Duodenal mucosa (tissue), 2 donors: ENCODE results near the gene TSPYL4.
"Not testable (repeated sequence)": the region's sequence is repeated elsewhere in the genome, so short reads cannot be mapped to it uniquely, and the experiment has no call there.

ENCODE experiments used
- H3K27ac ChIP-seq: one replicate; pipeline ENCODE4 v1.7.0; 2013; ENCODE audit warnings: low read depth, low read length
- H3K27me3 ChIP-seq, 2 donors: one replicate each; pipeline ENCODE4 v1.7.0; 2013; ENCODE audit warnings: low read length in 2 of 2, control low read depth in 1 of 2; ENCODE audit not compliant: insufficient read depth in 2 of 2, control insufficient read depth in 1 of 2
- H3K36me3 ChIP-seq, 2 donors: one replicate each; pipeline ENCODE4 v1.7.0; 2013; ENCODE audit warnings: low read length in 2 of 2, control low read depth in 1 of 2; ENCODE audit not compliant: insufficient read depth in 2 of 2, control insufficient read depth in 1 of 2
- H3K4me1 ChIP-seq, 2 donors: one replicate each; pipeline ENCODE4 v1.7.0; 2013; ENCODE audit warnings: low read length in 2 of 2, control low read depth in 1 of 2; ENCODE audit not compliant: insufficient read depth in 2 of 2, control insufficient read depth in 1 of 2
- H3K4me3 ChIP-seq, 2 donors: one replicate each; pipeline ENCODE4 v1.7.0; 2013; ENCODE audit warnings: low read length in 2 of 2, low read depth in 1 of 2
- H3K9ac ChIP-seq, 2 donors: one replicate each; pipeline ENCODE4 v1.7.0; 2013; ENCODE audit warnings: low read length in 2 of 2, low read depth in 1 of 2
- H3K9me3 ChIP-seq, 2 donors: one replicate each; pipeline ENCODE4 v1.7.0; 2013; ENCODE audit warnings: low read length in 2 of 2, control low read depth in 1 of 2; ENCODE audit not compliant: control insufficient read depth in 1 of 2

TSPYL4 gene

GRCh38 chr6:116286773-116287358, 33.0 kb upstream of the TSPYL4 start:
- no peaks in the 10 kb centered on the region for H3K27me3 ChIP-seq
- no peak overlapping the region for H3K4me3 ChIP-seq
- no peaks in the 10 kb centered on the region for H3K36me3 ChIP-seq
- H3K9me3 ChIP-seq: no peaks in the 10 kb centered on the region
- no peak overlapping the region for H3K9ac ChIP-seq
- H3K4me1 ChIP-seq: no peaks in the 10 kb centered on the region
- no peak overlapping the region for H3K27ac ChIP-seq

- not testable (repeated sequence) for H3K4me3 ChIP-seq, H3K9me3 ChIP-seq, H3K27ac ChIP-seq, H3K9ac ChIP-seq, H3K36me3 ChIP-seq, H3K27me3 ChIP-seq, H3K4me1 ChIP-seq
Measured at GRCh38 chr6:116284984-116285383, 31.1 kb upstream of the TSPYL4 start.

GRCh38 chr6:116283191-116283590, 29.3 kb upstream of the TSPYL4 start:
- Histone ChIP-seq H3K4me3 (no peak overlapping the region), H3K27ac (no peak overlapping the region), H3K4me1 (peaks cover 11 to 13% of the 10 kb centered on the region in 2 donors), H3K27me3 (no peaks in the 10 kb centered on the region), H3K9me3 (no peaks in the 10 kb centered on the region), H3K9ac (no peak overlapping the region), H3K36me3 (peaks cover 2 to 3% of the 10 kb centered on the region in 2 donors)

DNA sequence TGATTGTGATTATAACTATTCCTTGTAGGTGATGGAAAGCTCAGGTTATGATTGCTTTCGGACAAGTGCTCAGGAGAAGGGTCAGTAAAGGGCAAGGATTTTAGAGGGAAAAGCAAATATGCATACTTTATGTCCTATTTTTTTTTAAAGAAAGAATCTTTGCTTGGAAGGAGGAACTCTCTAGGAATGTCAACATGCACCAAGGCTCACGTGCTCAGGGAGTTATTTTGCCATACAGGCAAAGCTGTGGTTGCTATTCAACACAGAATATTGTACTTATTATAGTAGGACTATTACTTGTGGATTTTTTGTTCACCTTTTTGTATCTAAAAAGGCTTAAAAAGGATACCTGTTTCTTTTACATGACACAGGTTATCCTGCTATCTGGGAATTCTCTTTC, 28.8 kb upstream of the TSPYL4 start:
- no peaks in the 10 kb centered on the region for H3K9me3 ChIP-seq
- no peak overlapping the region for H3K9ac ChIP-seq
- no peaks in the 10 kb centered on the region for H3K27me3 ChIP-seq
- peaks cover 5 to 7% of the 10 kb centered on the region in 2 donors for H3K36me3 ChIP-seq
- no peak overlapping the region for H3K27ac ChIP-seq
- no peak overlapping the region for H3K4me3 ChIP-seq
- H3K4me1 ChIP-seq: peaks cover 16 to 18% of the 10 kb centered on the region in 2 donors

DNA sequence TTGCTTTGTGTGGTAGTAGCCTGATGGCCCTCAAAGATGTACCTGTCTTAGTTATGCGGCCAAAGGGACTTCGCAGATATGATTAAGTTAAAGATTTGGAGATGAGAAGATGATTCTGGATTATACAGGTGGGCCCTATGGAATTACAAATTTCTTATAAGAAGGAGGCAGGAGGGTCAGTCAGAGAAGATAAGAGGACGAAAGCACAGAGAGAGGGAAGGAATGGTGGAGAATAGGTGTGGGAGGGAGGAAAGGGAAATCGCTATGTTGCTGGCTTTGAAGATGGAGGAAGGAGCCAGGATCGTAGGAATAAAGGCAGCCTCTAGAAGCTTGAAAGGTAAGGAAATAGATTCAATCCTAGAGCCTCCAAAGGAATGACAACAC, 27.1 kb upstream of the TSPYL4 start:
- H3K4me1 ChIP-seq: peaks cover 26 to 31% of the 10 kb centered on the region in 2 donors
- H3K36me3 ChIP-seq: peaks cover 5 to 7% of the 10 kb centered on the region in 2 donors
- H3K27ac ChIP-seq: no peak overlapping the region

DNA sequence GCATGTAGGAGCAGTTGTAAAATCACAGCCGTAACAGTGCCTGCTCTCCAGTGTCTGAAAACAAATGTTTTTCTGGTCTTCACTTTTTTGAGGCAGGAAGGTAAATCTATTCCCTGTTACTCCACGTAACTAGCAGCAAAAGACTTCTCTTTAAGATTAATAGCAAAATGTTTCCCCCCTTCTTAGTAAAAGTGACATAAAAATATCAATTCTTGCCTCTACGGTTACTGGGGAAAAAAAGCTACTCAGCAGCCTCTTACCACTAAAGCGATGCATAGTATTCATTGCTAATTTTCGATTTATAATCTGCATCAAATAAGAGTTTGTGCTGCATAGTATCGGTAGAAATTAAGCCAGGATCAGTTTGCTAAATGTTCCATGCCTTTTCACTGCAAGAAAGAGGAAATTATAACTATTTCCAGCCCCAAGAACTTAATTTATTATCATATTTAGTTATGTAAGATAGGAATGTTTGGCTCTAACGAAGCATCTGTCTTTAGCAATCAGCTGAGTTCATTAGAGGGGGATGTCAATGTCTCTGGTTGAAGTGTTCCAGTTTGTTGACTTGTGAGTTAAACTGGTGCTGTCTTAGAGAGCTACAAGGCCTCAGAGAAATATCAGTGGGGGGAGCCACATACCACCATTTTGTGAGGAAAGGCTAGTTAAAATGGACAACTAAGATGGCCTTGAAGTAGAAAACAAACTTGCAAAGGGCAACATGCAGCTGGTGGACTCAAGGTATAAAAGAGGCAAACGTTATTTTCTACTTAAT, 26.5 kb upstream of the TSPYL4 start:
- Histone ChIP-seq H3K36me3 (peaks cover 5 to 7% of the 10 kb centered on the region in 2 donors), H3K4me1 (peaks cover 30 to 37% of the 10 kb centered on the region in 2 donors), H3K27ac (peak overlapping the region; percentile 87), H3K9me3 (no peaks in the 10 kb centered on the region), H3K4me3 (peak overlapping the region; percentile 87 to 97), H3K9ac (peak overlapping the region; percentile 91), H3K27me3 (no peaks in the 10 kb centered on the region)

More for the DNA sequence above, 27.1 kb upstream of the TSPYL4 start:
- Histone ChIP-seq H3K9me3 (no peaks in the 10 kb centered on the region), H3K9ac (peak overlapping the region in 1 of 2 donors; percentile 91), H3K27me3 (no peaks in the 10 kb centered on the region), H3K4me3 (peak overlapping the region; percentile 87 to 97)

- H3K4me3 ChIP-seq: peak within 1 kb of the TSS; percentile 87 to 97
- H3K4me1 ChIP-seq: peaks cover 30 to 38% of the 10 kb centered on the region in 2 donors
- H3K27ac ChIP-seq: peak within 1 kb of the TSS; percentile 99
- H3K9me3 ChIP-seq: no peaks in the 10 kb centered on the region
- no peaks in the 10 kb centered on the region for H3K27me3 ChIP-seq
- H3K36me3 ChIP-seq: peaks cover 5 to 8% of the 10 kb centered on the region in 2 donors
- H3K9ac ChIP-seq: peak within 1 kb of the TSS; percentile 91 to 99
Measured at GRCh38 chr6:116279232-116280160, 25.6 kb upstream of the TSPYL4 start, which contains the start of gene TSPYL1. Gene TSPYL1 (minus strand): TSS chr6:116279930. CDS start chr6:116279830, 100 bp downstream.

- Histone ChIP-seq H3K27me3 (no peaks in the 10 kb centered on the region), H3K4me1 (peaks cover 30 to 38% of the 10 kb centered on the region in 2 donors), H3K27ac (peak overlapping the region; percentile 99), H3K4me3 (peak overlapping the region; percentile 87 to 97), H3K9me3 (no peaks in the 10 kb centered on the region), H3K9ac (peak overlapping the region; percentile 91 to 99), H3K36me3 (peaks cover 5 to 10% of the 10 kb centered on the region in 2 donors)
Measured at GRCh38 chr6:116278854-116279231, 25.0 kb upstream of the TSPYL4 start.

DNA sequence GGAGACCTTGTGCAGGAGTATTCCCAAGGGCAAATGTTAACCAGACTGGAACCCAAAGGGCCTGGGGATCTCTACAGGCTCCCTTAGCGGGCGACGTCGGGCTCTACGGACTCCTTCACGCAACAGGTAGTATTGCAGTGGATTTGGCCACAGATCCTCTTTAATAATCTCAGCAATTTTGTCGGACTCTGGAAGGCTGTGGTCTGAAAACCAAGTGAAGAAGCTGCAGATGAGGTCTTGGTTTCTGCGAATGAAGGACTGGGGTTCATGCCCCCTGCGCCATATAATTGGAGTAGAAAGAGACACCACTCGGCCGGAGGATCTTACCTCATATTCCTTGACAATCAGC, 24.6 kb upstream of the TSPYL4 start:
- H3K4me1 ChIP-seq: peaks cover 30 to 38% of the 10 kb centered on the region in 2 donors
- H3K9me3 ChIP-seq: no peaks in the 10 kb centered on the region
- peak overlapping the region; percentile 99 for H3K27ac ChIP-seq
- peaks cover 7 to 10% of the 10 kb centered on the region in 2 donors for H3K36me3 ChIP-seq
- H3K27me3 ChIP-seq: no peaks in the 10 kb centered on the region
- peak overlapping the region; percentile 87 to 97 for H3K4me3 ChIP-seq
- peak overlapping the region; percentile 91 to 99 for H3K9ac ChIP-seq
